Caco-2 (cell line): ENCODE results near the gene NRIP1. TPM values are rescaled to one million over a fixed set of nuclear protein-coding genes. Genes with fewer than 3 reads are reported as not detected.

Source experiments
- BruUV-seq: library from RNA; stranded (reverse); fragments of 400-500 nt; replicated peaks from 2 replicates; lab custom pipeline; 2021; lab: Mats Ljungman, UMichigan
- CTCF ChIA-PET: fragments of 300-600 bp; sonication (Branson Sonifier 250); formaldehyde crosslinking; loops from one replicate; lab custom pipeline; 2022; ENCODE audit warnings: antibody characterized with exemption; lab: Charles Lee
- POLR2A ChIA-PET: fragments of 300-600 bp; sonication (Branson Sonifier 250); formaldehyde crosslinking; loops from one replicate; lab custom pipeline; 2022; ENCODE audit warnings: antibody characterized with exemption; lab: Charles Lee
- DNase-seq, 2 experiments: peaks; one replicate each; pipeline versions ENCODE4 v3.0.0 to v3.0.0-alpha.2; 2020 to 2022
- H3K27me3 ChIP-seq: replicated peaks from 2 replicates; pipeline ENCODE4 v1.6.0; 2011; ENCODE audit warnings: low read length; ENCODE audit not compliant: control insufficient read depth, insufficient read depth
- H3K36me3 ChIP-seq: 2 replicates; pipeline ENCODE4 v1.5.1; 2011; ENCODE audit warnings: low read length; ENCODE audit not compliant: control insufficient read depth, insufficient read depth
- H3K4me1 ChIP-seq: fragments of 250-450 bp; sonication (Bioruptor Pico); 2 replicates; pipeline ENCODE4 v1.5.1; 2020; ENCODE audit warnings: mild to moderate bottlenecking
- H3K4me3 ChIP-seq: 2 replicates; pipeline ENCODE4 v1.5.1; 2011; ENCODE audit warnings: low read depth, mild to moderate bottlenecking, control low read depth, low read length
- H3K9me3 ChIP-seq: fragments of 250-450 bp; sonication (Bioruptor Pico); 2 replicates; pipeline ENCODE4 v1.5.1; 2020; ENCODE audit warnings: mild to moderate bottlenecking, moderate library complexity
- H3K27ac Mint-ChIP-seq: one replicate; pipeline ENCODE4 v1.8.0; 2022; ENCODE audit warnings: mixed read lengths; ENCODE audit not compliant: unreplicated experiment
- H3K27me3 Mint-ChIP-seq: one replicate; pipeline ENCODE4 v1.8.0; 2022; ENCODE audit warnings: mixed read lengths; ENCODE audit not compliant: insufficient read depth, unreplicated experiment
- H3K36me3 Mint-ChIP-seq: one replicate; pipeline ENCODE4 v1.8.0; 2022; ENCODE audit warnings: mild to moderate bottlenecking, mixed read lengths; ENCODE audit not compliant: insufficient read depth, unreplicated experiment
- H3K4me1 Mint-ChIP-seq: one replicate; pipeline ENCODE4 v1.8.0; 2022; ENCODE audit warnings: low read depth, mixed read lengths; ENCODE audit not compliant: unreplicated experiment
- H3K4me3 Mint-ChIP-seq: one replicate; pipeline ENCODE4 v1.8.0; 2022; ENCODE audit warnings: mild to moderate bottlenecking, moderate library complexity, mixed read lengths; ENCODE audit not compliant: unreplicated experiment
- H3K9me3 Mint-ChIP-seq: one replicate; pipeline ENCODE4 v1.8.0; 2022; ENCODE audit warnings: mixed read lengths; ENCODE audit not compliant: unreplicated experiment
- intact Hi-C: fragments of 100-400 bp; cut with micrococcal nuclease; formaldehyde crosslinking; loops from one replicate; pipeline ENCODE4 v1.10.0; 2022; ENCODE audit not compliant: unreplicated experiment
- total RNA-seq: library from RNA; stranded (reverse); gene quantifications from 2 replicates; pipeline ENCODE4 v1.2.3, GENCODE V29; 2022
- TF ChIP-seq, protein P1 (sequence below), 2 experiments: fragments of 200-600 bp in 1 of 2; IDR thresholded peaks; 1 replicate in 1 of 2; 2 replicates in 1 of 2; pipeline versions ENCODE4 v1.5.1 to v1.8.0; 2011 to 2022; ENCODE audit warnings: antibody characterized with exemption in 1 of 2, control low read depth in 1 of 2, inconsistent platforms in 1 of 2, low read depth in 1 of 2, low read length in 1 of 2, mild to moderate bottlenecking in 1 of 2, moderate library complexity in 1 of 2; ENCODE audit not compliant: insufficient read depth in 1 of 2, severe bottlenecking in 1 of 2, unreplicated experiment in 1 of 2

The NRIP1 gene
- total RNA-seq, 1 experiment from 2014 or later = 28.6 TPM

DNA sequence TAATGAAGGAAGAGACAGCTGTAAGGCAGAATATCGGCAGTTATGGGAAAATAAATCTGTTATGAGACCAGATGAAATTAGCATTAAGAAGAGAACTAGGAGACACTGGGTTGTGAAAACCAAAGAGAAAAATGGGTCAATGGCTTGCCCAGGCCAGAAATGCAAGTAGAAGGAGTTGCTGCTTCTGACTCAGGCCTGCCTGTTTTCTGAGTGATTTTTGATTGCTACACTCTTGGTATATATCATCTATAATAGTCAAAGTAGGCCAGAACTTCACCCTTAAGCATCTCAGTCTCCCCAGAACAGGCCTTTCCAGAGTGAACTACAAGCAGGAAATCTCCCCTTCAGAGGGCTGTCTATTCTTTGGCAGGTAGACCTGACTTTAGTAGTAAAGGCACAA is 107.0 kb downstream of the NRIP1 start:
- Mint-ChIP-seq H3K36me3 (no peaks in the 10 kb centered on the region), H3K27me3 (no peaks in the 10 kb centered on the region), H3K9me3 (no peaks in the 10 kb centered on the region), H3K4me1 (no peaks in the 10 kb centered on the region), H3K27ac (no peak overlapping the region), H3K4me3 (no peak overlapping the region)
- intact Hi-C loops = no loop called here
- POLR2A ChIA-PET = no interaction called here
- Histone ChIP-seq H3K4me3 (no peak overlapping the region), H3K4me1 (no peaks in the 10 kb centered on the region), H3K27me3 (no peaks in the 10 kb centered on the region), H3K9me3 (no peaks in the 10 kb centered on the region), H3K36me3 (no peaks in the 10 kb centered on the region)
- CTCF ChIA-PET = no interaction called here
- no TSS peak for BruUV-seq
- DNase-seq = no peak
- TF ChIP-seq, protein P1, sequence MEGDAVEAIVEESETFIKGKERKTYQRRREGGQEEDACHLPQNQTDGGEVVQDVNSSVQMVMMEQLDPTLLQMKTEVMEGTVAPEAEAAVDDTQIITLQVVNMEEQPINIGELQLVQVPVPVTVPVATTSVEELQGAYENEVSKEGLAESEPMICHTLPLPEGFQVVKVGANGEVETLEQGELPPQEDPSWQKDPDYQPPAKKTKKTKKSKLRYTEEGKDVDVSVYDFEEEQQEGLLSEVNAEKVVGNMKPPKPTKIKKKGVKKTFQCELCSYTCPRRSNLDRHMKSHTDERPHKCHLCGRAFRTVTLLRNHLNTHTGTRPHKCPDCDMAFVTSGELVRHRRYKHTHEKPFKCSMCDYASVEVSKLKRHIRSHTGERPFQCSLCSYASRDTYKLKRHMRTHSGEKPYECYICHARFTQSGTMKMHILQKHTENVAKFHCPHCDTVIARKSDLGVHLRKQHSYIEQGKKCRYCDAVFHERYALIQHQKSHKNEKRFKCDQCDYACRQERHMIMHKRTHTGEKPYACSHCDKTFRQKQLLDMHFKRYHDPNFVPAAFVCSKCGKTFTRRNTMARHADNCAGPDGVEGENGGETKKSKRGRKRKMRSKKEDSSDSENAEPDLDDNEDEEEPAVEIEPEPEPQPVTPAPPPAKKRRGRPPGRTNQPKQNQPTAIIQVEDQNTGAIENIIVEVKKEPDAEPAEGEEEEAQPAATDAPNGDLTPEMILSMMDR (IDR thresholded peaks at IDR 0.05; ENCODE audit: insufficient read depth in 1 of 2, low read depth in 1 of 2, low read length in 1 of 2, severe bottlenecking in 1 of 2, unreplicated experiment in 1 of 2) = no peak

DNA sequence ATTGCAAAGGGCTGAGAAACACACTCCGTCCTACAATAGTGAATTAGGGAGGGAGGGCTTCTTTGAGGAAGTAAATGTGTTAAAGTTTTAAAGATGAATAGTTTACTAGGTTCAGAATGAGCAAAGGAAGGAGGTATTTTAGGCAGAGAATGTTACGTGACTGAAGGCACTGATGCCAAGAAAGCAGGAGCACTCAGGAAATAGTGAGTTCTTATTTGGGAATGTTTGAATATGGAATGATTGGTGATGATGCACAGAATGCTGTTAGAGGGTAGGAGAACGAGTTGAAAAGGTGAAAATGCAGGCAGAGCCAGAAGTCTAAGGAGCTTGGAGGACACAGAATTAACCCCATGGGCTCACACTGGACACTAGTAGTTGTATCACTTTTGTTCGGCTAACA is 108.0 kb downstream of the NRIP1 start:
- Mint-ChIP-seq H3K36me3 (no peaks in the 10 kb centered on the region), H3K27me3 (no peaks in the 10 kb centered on the region), H3K4me1 (no peaks in the 10 kb centered on the region), H3K4me3 (no peak overlapping the region), H3K9me3 (no peaks in the 10 kb centered on the region), H3K27ac (no peak overlapping the region)
- ChIA-PET POLR2A (no interaction called here), CTCF (no interaction called here)
- Histone ChIP-seq H3K27me3 (no peaks in the 10 kb centered on the region), H3K36me3 (no peaks in the 10 kb centered on the region), H3K9me3 (no peaks in the 10 kb centered on the region), H3K4me1 (no peaks in the 10 kb centered on the region), H3K4me3 (no peak overlapping the region)
- intact Hi-C loops = no loop called here
- DNase-seq = no peak
- BruUV-seq = no TSS peak
- TF ChIP-seq, protein P1 (IDR thresholded peaks at IDR 0.05; ENCODE audit: insufficient read depth in 1 of 2, low read depth in 1 of 2, low read length in 1 of 2, severe bottlenecking in 1 of 2, unreplicated experiment in 1 of 2) = no peak

DNA sequence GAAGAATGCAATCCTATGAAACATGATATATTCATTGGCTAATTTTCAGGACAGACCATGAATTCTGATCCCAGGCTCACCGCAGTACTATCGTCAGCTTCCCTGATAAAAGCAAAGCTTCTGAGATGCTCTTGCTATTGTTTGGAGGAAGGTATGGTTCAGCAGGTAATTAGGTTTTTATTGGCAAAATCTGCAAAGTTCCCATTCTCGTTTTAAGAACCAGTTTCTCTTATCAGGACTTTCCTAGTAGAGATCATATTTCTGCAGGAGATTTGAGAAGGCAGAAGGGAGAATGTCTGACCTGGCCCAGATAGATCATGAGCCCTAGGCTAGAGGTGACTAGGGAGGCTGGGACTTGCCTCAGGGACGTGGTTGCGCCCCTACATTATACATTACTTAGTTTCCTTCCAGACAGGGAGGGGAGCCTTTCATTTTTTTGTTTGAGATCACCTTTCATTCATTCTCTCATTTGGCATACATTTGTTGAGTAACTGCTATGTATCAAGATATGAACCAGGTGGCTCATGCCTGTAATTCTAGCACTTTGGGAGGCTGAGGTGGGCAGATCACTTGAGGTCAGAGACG is 108.8 kb downstream of the NRIP1 start:
- CTCF ChIA-PET = no interaction called here
- no peaks in the 10 kb centered on the region for H3K9me3 ChIP-seq
- TF ChIP-seq, protein P1 (IDR thresholded peaks at IDR 0.05; ENCODE audit: insufficient read depth in 1 of 2, low read depth in 1 of 2, low read length in 1 of 2, severe bottlenecking in 1 of 2, unreplicated experiment in 1 of 2) = no peak
- Mint-ChIP-seq H3K4me3 (no peak overlapping the region), H3K27me3 (no peaks in the 10 kb centered on the region), H3K9me3 (no peaks in the 10 kb centered on the region), H3K27ac (no peak overlapping the region), H3K4me1 (no peaks in the 10 kb centered on the region), H3K36me3 (no peaks in the 10 kb centered on the region)
- H3K36me3 ChIP-seq = no peaks in the 10 kb centered on the region
- intact Hi-C loops = no loop called here
- no peak for DNase-seq
- no peaks in the 10 kb centered on the region for H3K4me1 ChIP-seq
- H3K4me3 ChIP-seq = no peak overlapping the region
- POLR2A ChIA-PET = no interaction called here
- H3K27me3 ChIP-seq = no peaks in the 10 kb centered on the region
- no TSS peak for BruUV-seq
